Measurements from ENCODE around the gene APLP2.

Gene APLP2

GRCh38 chr11:130115218-130115617 is 45.5 kb downstream of the APLP2 start:
- H3K4me3 ChIP-seq (ENCODE audit: low read depth, low read length) = no peak overlapping the region

GRCh38 chr11:130118165-130118564 is 48.5 kb downstream of the APLP2 start:
- no peak overlapping the region for H3K4me3 ChIP-seq (ENCODE audit: low read depth, low read length)
- no peak for TF ChIP-seq CTCF (IDR thresholded peaks at IDR 0.05; ENCODE audit: low read depth, low read length)

More at GRCh38 chr11:130115218-130115617, 45.5 kb downstream of the APLP2 start:
- no peak for TF ChIP-seq CTCF (IDR thresholded peaks at IDR 0.05; ENCODE audit: low read depth, low read length)

GRCh38 chr11:130118636-130119387 is 49.1 kb downstream of the APLP2 start:
- no peak overlapping the region for H3K4me3 ChIP-seq (ENCODE audit: low read depth, low read length)
- TF ChIP-seq CTCF (IDR thresholded peaks at IDR 0.05; ENCODE audit: low read depth, low read length) = no peak

- no peak overlapping the region for H3K4me3 ChIP-seq (ENCODE audit: low read depth, low read length)
- TF ChIP-seq CTCF (IDR thresholded peaks at IDR 0.05; ENCODE audit: low read depth, low read length) = no peak
Observed at GRCh38 chr11:130120045-130120444, 50.4 kb downstream of the APLP2 start.

GRCh38 chr11:130121445-130121978 is 51.8 kb downstream of the APLP2 start:
- no peak overlapping the region for H3K4me3 ChIP-seq (ENCODE audit: low read depth, low read length)
- no peak for TF ChIP-seq CTCF (IDR thresholded peaks at IDR 0.05; ENCODE audit: low read depth, low read length)

- no peak overlapping the region for H3K4me3 ChIP-seq (ENCODE audit: low read depth, low read length)
- no peak for TF ChIP-seq CTCF (IDR thresholded peaks at IDR 0.05; ENCODE audit: low read depth, low read length)
Observed at GRCh38 chr11:130122141-130122575, 52.5 kb downstream of the APLP2 start.

- TF ChIP-seq CTCF (IDR thresholded peaks at IDR 0.05; ENCODE audit: low read depth, low read length) = no peak
- no peak overlapping the region for H3K4me3 ChIP-seq (ENCODE audit: low read depth, low read length)
Observed at GRCh38 chr11:130123414-130124040, 53.8 kb downstream of the APLP2 start.

Measured in WI38 (cell line).